ENCODE results near the gene TMEM87B. TPM values are rescaled to one million over a fixed set of nuclear protein-coding genes. Genes with fewer than 3 reads are reported as not detected.

TMEM87B gene
- total RNA-seq, 6 donors from 2014 or later: 20.1 to 45.9 (median 23.6) TPM

DNA sequence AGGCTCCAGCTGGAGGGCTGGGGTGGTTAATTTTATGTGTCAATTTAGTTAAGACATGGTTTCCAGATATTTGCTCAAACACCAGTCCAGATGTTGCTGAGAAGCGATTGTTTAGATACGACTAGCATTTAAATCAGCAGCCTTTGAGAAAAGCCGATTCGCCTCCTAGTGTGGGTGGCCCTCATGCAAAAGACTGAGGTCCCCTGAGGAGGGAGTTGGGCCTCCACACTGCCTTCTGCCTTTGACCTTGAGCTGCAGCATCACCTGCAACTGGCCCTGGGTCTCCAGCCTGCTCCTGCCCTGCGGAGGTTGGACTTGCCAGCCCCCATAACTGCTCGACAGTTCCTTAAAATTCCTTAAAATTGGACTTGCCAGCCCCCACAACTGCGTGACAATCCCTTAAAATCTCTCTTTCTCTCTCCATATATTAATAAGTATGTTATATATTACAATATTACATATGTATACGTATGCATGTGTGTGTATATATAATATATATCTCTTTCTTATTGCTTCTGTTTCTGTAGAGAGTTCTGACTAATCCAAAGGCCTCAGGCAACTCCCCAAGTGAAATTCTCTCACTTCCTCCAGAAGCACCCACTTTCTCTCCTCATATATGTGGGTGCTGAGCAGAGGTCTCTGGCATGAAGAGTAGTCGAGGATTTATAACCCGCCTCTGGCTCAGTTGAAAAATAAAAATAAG lies 97.6 kb downstream of the TMEM87B start:
- peaks cover 4 to 6% (median 5%) of the 10 kb centered on the region in 4 donors for H3K4me1 ChIP-seq
- WGBS, 2 donors: 94 to 95% methylated on average over 10 of the region's 10 CpGs
- no peaks in the 10 kb centered on the region for H3K27me3 ChIP-seq
- no peak for TF ChIP-seq EP300 (IDR thresholded peaks at IDR 0.05)
- no peak for TF ChIP-seq POLR2AphosphoS5 (IDR thresholded peaks at IDR 0.05)
- TF ChIP-seq, protein P1, sequence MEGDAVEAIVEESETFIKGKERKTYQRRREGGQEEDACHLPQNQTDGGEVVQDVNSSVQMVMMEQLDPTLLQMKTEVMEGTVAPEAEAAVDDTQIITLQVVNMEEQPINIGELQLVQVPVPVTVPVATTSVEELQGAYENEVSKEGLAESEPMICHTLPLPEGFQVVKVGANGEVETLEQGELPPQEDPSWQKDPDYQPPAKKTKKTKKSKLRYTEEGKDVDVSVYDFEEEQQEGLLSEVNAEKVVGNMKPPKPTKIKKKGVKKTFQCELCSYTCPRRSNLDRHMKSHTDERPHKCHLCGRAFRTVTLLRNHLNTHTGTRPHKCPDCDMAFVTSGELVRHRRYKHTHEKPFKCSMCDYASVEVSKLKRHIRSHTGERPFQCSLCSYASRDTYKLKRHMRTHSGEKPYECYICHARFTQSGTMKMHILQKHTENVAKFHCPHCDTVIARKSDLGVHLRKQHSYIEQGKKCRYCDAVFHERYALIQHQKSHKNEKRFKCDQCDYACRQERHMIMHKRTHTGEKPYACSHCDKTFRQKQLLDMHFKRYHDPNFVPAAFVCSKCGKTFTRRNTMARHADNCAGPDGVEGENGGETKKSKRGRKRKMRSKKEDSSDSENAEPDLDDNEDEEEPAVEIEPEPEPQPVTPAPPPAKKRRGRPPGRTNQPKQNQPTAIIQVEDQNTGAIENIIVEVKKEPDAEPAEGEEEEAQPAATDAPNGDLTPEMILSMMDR (IDR thresholded peaks at IDR 0.05): no peak
- no peak for TF ChIP-seq POLR2A (IDR thresholded peaks at IDR 0.05)
- no peak for DNase-seq
- no peaks in the 10 kb centered on the region for H3K9me3 ChIP-seq
- H3K36me3 ChIP-seq: no peaks in the 10 kb centered on the region
- H3K4me3 ChIP-seq: no peak overlapping the region
- ATAC-seq (ENCODE audit: low FRiP score in 2 of 2): no peak
- H3K27ac ChIP-seq: no peak overlapping the region

DNA sequence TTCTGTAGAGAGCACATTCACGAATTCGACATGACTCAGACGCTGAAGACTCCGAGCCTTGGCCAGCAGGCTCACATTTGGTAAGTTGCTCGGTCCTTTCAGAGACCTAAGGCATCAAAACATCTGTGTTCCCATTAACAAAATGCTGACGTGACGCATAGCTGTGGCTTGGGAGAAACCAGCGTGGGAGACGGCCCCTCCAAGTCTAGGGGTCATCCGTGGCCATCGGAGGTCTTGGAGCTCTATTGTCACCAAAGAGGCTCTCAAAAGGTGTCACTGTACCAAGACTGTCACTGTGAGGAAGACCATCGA lies 98.1 kb downstream of the TMEM87B start:
- H3K9me3 ChIP-seq: no peaks in the 10 kb centered on the region
- TF ChIP-seq, protein P1 (IDR thresholded peaks at IDR 0.05): no peak
- no peak for TF ChIP-seq EP300 (IDR thresholded peaks at IDR 0.05)
- TF ChIP-seq POLR2AphosphoS5 (IDR thresholded peaks at IDR 0.05): no peak
- TF ChIP-seq POLR2A (IDR thresholded peaks at IDR 0.05): no peak
- ATAC-seq (ENCODE audit: low FRiP score in 2 of 2) (peak in 1 of 2 donors; percentile 66), DNase-seq (no peak)
- H3K4me1 ChIP-seq: peaks cover 4 to 6% (median 5%) of the 10 kb centered on the region in 4 donors
- no peak overlapping the region for H3K27ac ChIP-seq
- H3K36me3 ChIP-seq: no peaks in the 10 kb centered on the region
- 90 to 95% methylated on average over 10 to 12 of the region's 12 CpGs for WGBS, 2 donors
- H3K4me3 ChIP-seq: no peak overlapping the region
- no peaks in the 10 kb centered on the region for H3K27me3 ChIP-seq

DNA sequence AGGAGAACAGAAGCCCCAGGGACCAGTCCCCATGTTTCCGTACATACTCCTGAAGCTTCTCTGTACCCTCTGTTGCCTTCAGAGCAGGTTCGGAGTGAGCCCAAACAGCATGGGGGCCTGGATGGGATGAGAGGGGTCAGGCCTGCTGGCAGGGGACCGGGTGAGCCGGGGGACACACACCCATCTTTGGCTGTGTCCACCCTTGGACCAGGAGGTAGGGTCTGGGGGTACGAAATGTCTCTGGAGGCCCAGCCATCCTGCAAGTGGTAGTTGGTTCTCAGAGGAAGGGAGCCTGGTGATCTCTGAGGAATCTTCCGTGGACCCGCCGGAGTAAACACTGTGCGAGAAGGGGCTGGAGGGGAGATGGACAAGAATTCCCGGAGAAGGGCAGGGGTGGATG lies 98.4 kb downstream of the TMEM87B start:
- ATAC-seq (ENCODE audit: low FRiP score in 2 of 2) (no peak), DNase-seq (no peak)
- Histone ChIP-seq H3K36me3 (no peaks in the 10 kb centered on the region), H3K9me3 (no peaks in the 10 kb centered on the region), H3K4me1 (peaks cover 4 to 6% (median 5%) of the 10 kb centered on the region in 4 donors), H3K27me3 (no peaks in the 10 kb centered on the region), H3K27ac (no peak overlapping the region), H3K4me3 (no peak overlapping the region)
- TF ChIP-seq POLR2AphosphoS5 (IDR thresholded peaks at IDR 0.05) (no peak), POLR2A (IDR thresholded peaks at IDR 0.05) (no peak), EP300 (IDR thresholded peaks at IDR 0.05) (no peak)
- TF ChIP-seq, protein P1 (IDR thresholded peaks at IDR 0.05): no peak
- 97 to 98% methylated on average over 10 of the region's 10 CpGs for WGBS, 2 donors

DNA sequence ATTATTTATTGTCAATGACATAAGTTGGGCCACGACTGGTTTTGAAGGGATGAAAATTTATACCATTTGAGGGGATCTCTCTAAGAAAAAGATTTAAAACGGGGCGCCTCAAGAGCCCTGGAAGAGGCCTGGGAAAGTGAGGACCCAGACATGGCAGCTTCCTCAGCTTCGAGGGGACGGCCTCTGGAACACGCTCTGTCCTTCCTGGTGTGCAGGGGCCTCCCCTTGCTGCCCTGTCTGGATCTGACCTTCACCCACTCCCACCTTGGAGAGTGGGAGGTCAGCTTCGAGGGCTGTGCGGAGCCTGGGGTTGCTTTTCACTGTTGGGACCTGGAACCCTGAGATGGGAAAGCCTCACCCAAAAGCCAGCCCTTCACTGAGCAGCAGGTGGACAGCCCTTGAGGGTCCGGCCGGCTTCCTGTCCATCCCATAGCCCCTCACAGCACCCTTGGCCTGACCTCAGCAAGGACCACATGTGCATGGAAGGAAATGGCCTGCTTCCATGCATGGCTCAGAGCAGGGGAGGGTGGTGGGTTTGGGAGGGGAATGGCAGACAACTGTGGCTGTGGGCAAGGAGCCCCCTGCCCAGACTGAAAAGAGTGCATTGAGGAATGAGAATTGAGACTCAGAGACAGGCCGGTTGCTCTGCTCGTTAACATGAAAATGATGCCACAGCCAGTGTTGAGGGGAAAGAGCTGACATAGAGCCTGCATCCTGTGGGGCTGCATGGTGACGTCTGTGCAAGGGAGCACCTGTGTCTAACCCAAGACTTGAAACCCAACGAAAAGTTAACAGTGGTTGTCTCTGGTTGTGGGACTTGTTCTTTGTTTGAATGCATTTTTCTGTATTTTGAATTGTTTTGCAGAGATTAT lies 99.4 kb downstream of the TMEM87B start:
- Histone ChIP-seq H3K27me3 (no peaks in the 10 kb centered on the region), H3K4me3 (no peak overlapping the region), H3K36me3 (no peaks in the 10 kb centered on the region), H3K27ac (no peak overlapping the region), H3K4me1 (peaks cover 4 to 6% (median 5%) of the 10 kb centered on the region in 4 donors), H3K9me3 (no peaks in the 10 kb centered on the region)
- TF ChIP-seq, protein P1 (IDR thresholded peaks at IDR 0.05): no peak
- no peak for TF ChIP-seq POLR2A (IDR thresholded peaks at IDR 0.05)
- no peak for TF ChIP-seq POLR2AphosphoS5 (IDR thresholded peaks at IDR 0.05)
- no peak for TF ChIP-seq EP300 (IDR thresholded peaks at IDR 0.05)
- DNase-seq: no peak
- ATAC-seq (ENCODE audit: low FRiP score in 2 of 2): no peak
- 82 to 88% methylated on average over 8 to 13 of the region's 14 CpGs for WGBS, 2 donors

Data from upper lobe of left lung (tissue), 6 donors.